ENCODE measurements around the gene ZNF574.

The ZNF574 gene

GRCh38 chr19:42115219-42115618 lies 39.3 kb downstream of the ZNF574 start:
- no peak for DNase-seq (ENCODE audit: low read depth)
- in situ Hi-C loops (cut with HindIII; ENCODE audit: low sequenced_read_pairs) = no loop called here
- no peak for TF ChIP-seq CTCF (IDR thresholded peaks at IDR 0.05; ENCODE audit: low read depth, low read length, missing control alignments)
- H3K4me3 ChIP-seq (ENCODE audit: low read depth, low read length) = no peak overlapping the region

- in situ Hi-C loops (cut with HindIII; ENCODE audit: low sequenced_read_pairs) = no loop called here
- no peak for TF ChIP-seq CTCF (IDR thresholded peaks at IDR 0.05; ENCODE audit: low read depth, low read length, missing control alignments)
- H3K4me3 ChIP-seq (ENCODE audit: low read depth, low read length) = no peak overlapping the region
- no peak for DNase-seq (ENCODE audit: low read depth)
Observed at GRCh38 chr19:42115705-42116104, 39.7 kb downstream of the ZNF574 start.

GRCh38 chr19:42116308-42117075 lies 40.5 kb downstream of the ZNF574 start:
- TF ChIP-seq CTCF (IDR thresholded peaks at IDR 0.05; ENCODE audit: low read depth, low read length, missing control alignments) = peak; percentile 8
- DNase-seq (ENCODE audit: low read depth) = no peak
- H3K4me3 ChIP-seq (ENCODE audit: low read depth, low read length) = no peak overlapping the region
- in situ Hi-C loops (cut with HindIII; ENCODE audit: low sequenced_read_pairs) = no loop called here

- H3K4me3 ChIP-seq (ENCODE audit: low read depth, low read length) = no peak overlapping the region
Observed at GRCh38 chr19:42117076-42117475, 41.1 kb downstream of the ZNF574 start.

GRCh38 chr19:42120276-42120980 lies 44.5 kb downstream of the ZNF574 start:
- TF ChIP-seq CTCF (IDR thresholded peaks at IDR 0.05; ENCODE audit: low read depth, low read length, missing control alignments) = no peak
- in situ Hi-C loops (cut with HindIII; ENCODE audit: low sequenced_read_pairs) = no loop called here
- DNase-seq (ENCODE audit: low read depth) = no peak
- H3K4me3 ChIP-seq (ENCODE audit: low read depth, low read length) = no peak overlapping the region

More at GRCh38 chr19:42117076-42117475, 41.1 kb downstream of the ZNF574 start:
- in situ Hi-C loops (cut with HindIII; ENCODE audit: low sequenced_read_pairs) = no loop called here
- no peak for DNase-seq (ENCODE audit: low read depth)
- TF ChIP-seq CTCF (IDR thresholded peaks at IDR 0.05; ENCODE audit: low read depth, low read length, missing control alignments) = no peak

GRCh38 chr19:42121036-42121621 lies 45.2 kb downstream of the ZNF574 start:
- no peak for TF ChIP-seq CTCF (IDR thresholded peaks at IDR 0.05; ENCODE audit: low read depth, low read length, missing control alignments)
- no peak for DNase-seq (ENCODE audit: low read depth)
- in situ Hi-C loops (cut with HindIII; ENCODE audit: low sequenced_read_pairs) = no loop called here
- H3K4me3 ChIP-seq (ENCODE audit: low read depth, low read length) = no peak overlapping the region

Data from astrocyte of the cerebellum (primary cell).